K562 (cell line): Measurements from ENCODE around the gene RGS3. TPM values are rescaled to one million over a fixed set of nuclear protein-coding genes. Genes with fewer than 3 reads are reported as not detected.

Source experiments
- ATAC-seq: fragments of 200-7000 bp; cut with Tn5 transposase; 3 replicates; pipeline ENCODE4 v1.9.1; 2020; ENCODE audit warnings: moderate library complexity
- BruUV-seq: library from RNA; stranded (reverse); fragments of 400-500 nt; replicated peaks from 2 replicates; lab custom pipeline; 2021; lab: Mats Ljungman, UMichigan
- CTCF ChIA-PET: fragments of 300-600 bp; formaldehyde crosslinking; extraction: SDS; loops from one replicate; lab custom pipeline; 2021; ENCODE audit warnings: low intra/inter-chr PET ratio; lab: Yijun Ruan, JAX
- POLR2A ChIA-PET: fragments of 300-600, 350-650 bp; sonication (Branson Sonifier 250); formaldehyde crosslinking; extraction: SDS; loops from one replicate; lab custom pipeline; 2021; ENCODE audit warnings: antibody characterized with exemption, inconsistent platforms; lab: Yijun Ruan, JAX
- DNase-seq, 4 experiments: peaks; one replicate each; pipeline versions ENCODE4 v3.0.0 to v3.0.0-alpha.2; 2011 to 2018; ENCODE audit warnings: low spot score in 3 of 4, mixed read lengths in 3 of 4; ENCODE audit errors: extremely low read depth in 1 of 4
- FAIRE-seq: peaks from 2 replicates; lab custom pipeline; 2011; peaks lifted over from hg19 to GRCh38; lab: Jason Lieb, UNC
- H2AFZ ChIP-seq: 2 replicates; pipeline ENCODE4 v1.6.0; 2011; ENCODE audit warnings: low read depth, low read length, control low read depth, inconsistent platforms
- H3K27ac ChIP-seq: fragments of 200-600 bp; 3 replicates; pipeline ENCODE4 v1.8.0; 2011; ENCODE audit warnings: low read depth, mild to moderate bottlenecking, control low read depth, inconsistent platforms, low read length, moderate library complexity, mixed read lengths; ENCODE audit errors: extremely low read depth
- H3K27me3 ChIP-seq, 2 experiments: fragments of 300-600 bp in 1 of 2; 2 replicates in 1 of 2; 3 replicates in 1 of 2; pipeline versions ENCODE4 v1.6.0 to v1.8.0; 2011; ENCODE audit warnings: inconsistent platforms in 2 of 2, low read length in 2 of 2, mild to moderate bottlenecking in 1 of 2, mixed read lengths in 1 of 2, moderate library complexity in 1 of 2; ENCODE audit not compliant: control insufficient read depth in 2 of 2, insufficient read depth in 2 of 2
- H3K36me3 ChIP-seq: fragments of 300-600 bp; 3 replicates; pipeline ENCODE4 v1.8.0; 2011; ENCODE audit warnings: mild to moderate bottlenecking, low read length, inconsistent platforms; ENCODE audit not compliant: control insufficient read depth, insufficient read depth
- H3K4me1 ChIP-seq, 2 experiments: fragments of 200-600 bp in 1 of 2; replicated peaks in 1 of 2; 2 replicates in 1 of 2; 3 replicates in 1 of 2; pipeline versions ENCODE4 v1.5.1 to v1.8.0; 2011; ENCODE audit warnings: inconsistent platforms in 2 of 2, low read length in 2 of 2, mild to moderate bottlenecking in 1 of 2, mixed read lengths in 1 of 2, moderate library complexity in 1 of 2; ENCODE audit not compliant: control insufficient read depth in 2 of 2, insufficient read depth in 2 of 2
- H3K4me2 ChIP-seq: 2 replicates; pipeline ENCODE4 v1.6.1; 2011; ENCODE audit warnings: low read length, control low read depth, inconsistent platforms, mixed read lengths; ENCODE audit not compliant: insufficient read depth
- H3K4me3 ChIP-seq: fragments of 200-600 bp; sonication (generic), shearing (Covaris generic); 2 replicates; pipeline ENCODE4 v1.5.1; 2016; ENCODE audit warnings: control low read depth, inconsistent platforms
- H3K79me2 ChIP-seq: fragments of 200-600 bp; 3 replicates; pipeline ENCODE4 v1.8.0; 2011; ENCODE audit warnings: low read length, inconsistent platforms; ENCODE audit not compliant: control insufficient read depth, insufficient read depth
- H3K9ac ChIP-seq, 2 experiments: 2 replicates each; pipeline versions ENCODE4 v1.6.0 to v1.6.1; 2011; ENCODE audit warnings: low read depth in 2 of 2, low read length in 2 of 2, control low read depth in 1 of 2, inconsistent platforms in 1 of 2, mild to moderate bottlenecking in 1 of 2, mixed read lengths in 1 of 2; ENCODE audit not compliant: insufficient read depth in 1 of 2
- H3K9me1 ChIP-seq: one replicate; pipeline ENCODE4 v1.6.0; 2011; ENCODE audit warnings: inconsistent platforms, mild to moderate bottlenecking, low read length, moderate library complexity; ENCODE audit not compliant: control insufficient read depth, insufficient read depth
- H3K9me3 ChIP-seq: replicated peaks from 2 replicates; pipeline ENCODE4 v1.5.1; 2011; ENCODE audit warnings: low read depth, low read length, inconsistent platforms; ENCODE audit not compliant: control insufficient read depth, insufficient read depth
- H4K20me1 ChIP-seq: replicated peaks from 2 replicates; pipeline ENCODE4 v1.6.1; 2011; ENCODE audit warnings: low read length, inconsistent platforms, mixed read lengths; ENCODE audit not compliant: control insufficient read depth, insufficient read depth
- ARID1B ChIP-seq: fragments of 450-650 bp; IDR thresholded peaks from 2 replicates; pipeline ENCODE4 v1.6.1; 2016; ENCODE audit warnings: antibody characterized with exemption, mild to moderate bottlenecking, inconsistent platforms
- CBFA2T2 ChIP-seq: fragments of 450-650 bp; conservative IDR thresholded peaks from 2 replicates; pipeline ENCODE4 v1.6.1; 2017; ENCODE audit warnings: mild to moderate bottlenecking
- EGR1 ChIP-seq: fragments of 450-650 bp; conservative IDR thresholded peaks from 2 replicates; pipeline ENCODE4 v1.6.1; 2017; ENCODE audit warnings: mild to moderate bottlenecking
- ESRRA ChIP-seq: fragments of 450-650 bp; IDR thresholded peaks from 2 replicates; pipeline ENCODE4 v1.6.1; 2014; ENCODE audit warnings: low read depth, mild to moderate bottlenecking, moderate library complexity, borderline replicate concordance
- FOSL1 ChIP-seq: fragments of 200-800 bp; sonication (Bioruptor generic); conservative IDR thresholded peaks from 2 replicates; pipeline ENCODE4 v1.6.1; 2016; ENCODE audit warnings: missing genetic modification characterization, missing compliant biosample characterization
- GTF2F1 ChIP-seq: IDR thresholded peaks from 2 replicates; pipeline ENCODE4 v1.6.1; 2011; ENCODE audit warnings: low read depth, low read length, improper control_type of control experiment
- HNRNPH1 ChIP-seq: fragments of 200-400 bp; formaldehyde crosslinking; optimal IDR thresholded peaks from 2 replicates; pipeline ENCODE3; 2017; ENCODE audit warnings: low read depth, mild to moderate bottlenecking, low read length, moderate library complexity
- IFI16 ChIP-seq: fragments of 250-450 bp; sonication (Bioruptor Pico); IDR thresholded peaks from 2 replicates; pipeline ENCODE4 v2.1.2; 2022; ENCODE audit warnings: mild to moderate bottlenecking, inconsistent platforms
- JUN ChIP-seq, 2 experiments: sonication (generic) in 1 of 2; formaldehyde crosslinking in 1 of 2; IDR thresholded peaks; 2 replicates each; pipeline versions ENCODE4 v1.6.1 to v1.8.0; 2012 to 2022; ENCODE audit warnings: borderline replicate concordance in 2 of 2, mild to moderate bottlenecking in 2 of 2, improper control_type of control experiment in 1 of 2, low read depth in 1 of 2, low read length in 1 of 2, missing genetic modification reagents in 1 of 2
- MEIS2 ChIP-seq: fragments of 450-650 bp; IDR thresholded peaks from 2 replicates; pipeline ENCODE4 v1.6.1; 2014; ENCODE audit warnings: mild to moderate bottlenecking; ENCODE audit not compliant: partially characterized antibody
- RFX1 ChIP-seq: fragments of 450-650 bp; IDR thresholded peaks from 2 replicates; pipeline ENCODE4 v1.6.1; 2016; ENCODE audit warnings: mild to moderate bottlenecking, moderate library complexity
- ZNF444 ChIP-seq: fragments of 250-450 bp; sonication (Bioruptor Pico); IDR thresholded peaks from 2 replicates; pipeline ENCODE4 v1.4.0; 2020; ENCODE audit warnings: mild to moderate bottlenecking, moderate library complexity
- WGBS: fragments of 100-300 bp; shearing (Covaris generic); methylation state at CpG from one replicate; pipeline ENCODE4 v1.1.6; 2016; ENCODE audit warnings: low coverage, mixed read lengths; ENCODE audit not compliant: insufficient coverage; ENCODE audit errors: missing lambda C conversion rate; 5-methylcytosine and 5-hydroxymethylcytosine counted together
- in situ Hi-C: fragments of 300-500 bp; cut with MboI; formaldehyde crosslinking; loops from 4 replicates; pipeline ENCODE4 v1.15.0; 2018; ENCODE audit warnings: inconsistent platforms, mixed read lengths
- intact Hi-C: fragments of 100-400 bp; cut with micrococcal nuclease; formaldehyde crosslinking; loops from 2 replicates; pipeline ENCODE4 v1.14.2; 2022
- polyA plus RNA-seq, 8 experiments: library from polyadenylated mRNA; depleted of rRNA in 4 of 8; stranded (reverse) in 5 of 8; unstranded in 3 of 8; fragments of >200 nt; fragmentation: Nextera tagmentation in 2 of 8; fragmentation: Illumina TruSeq in 1 of 8; extraction: Ambion mirVana in 2 of 8; extraction: Trizol in 1 of 8; gene quantifications; 2 replicates each; pipeline versions ENCODE4 v1.2.1 to v1.2.3, GENCODE V29; 2011 to 2014; ENCODE audit warnings: inconsistent platforms in 1 of 8, missing spikeins in 1 of 8
- total RNA-seq, 7 experiments: library from RNA; depleted of rRNA in 6 of 7; stranded (reverse); fragments of >200 nt in 6 of 7; fragmentation: Illumina TruSeq in 2 of 7; extraction: Trizol in 2 of 7; gene quantifications; 2 replicates each; pipeline versions ENCODE4 v1.2.1 to v1.2.3, GENCODE V29; 2011 to 2021; ENCODE audit warnings: low replicate concordance in 1 of 7
- TF ChIP-seq, protein P1 (sequence below), 2 experiments: fragments of 450-650 bp in 1 of 2; sonication (generic) in 1 of 2; formaldehyde crosslinking in 1 of 2; IDR thresholded peaks in 1 of 2; conservative IDR thresholded peaks in 1 of 2; 2 replicates each; pipeline versions ENCODE4 v1.6.1 to v1.8.1; 2016 to 2023; ENCODE audit warnings: mild to moderate bottlenecking in 2 of 2, moderate library complexity in 2 of 2, inconsistent platforms in 1 of 2, missing genetic modification reagents in 1 of 2
- TF ChIP-seq, protein P2 (sequence below): sonication (generic); formaldehyde crosslinking; IDR thresholded peaks from 2 replicates; pipeline ENCODE4 v1.9.0; 2022; ENCODE audit warnings: mild to moderate bottlenecking, missing genetic modification reagents

RGS3 gene
- total and polyA plus RNA-seq, 9 of the 15 experiments (the other 6 are each of a cell fraction or from before 2014, with no cell fraction given) = 0.08 to 2.9 (median 0.95) TPM

DNA sequence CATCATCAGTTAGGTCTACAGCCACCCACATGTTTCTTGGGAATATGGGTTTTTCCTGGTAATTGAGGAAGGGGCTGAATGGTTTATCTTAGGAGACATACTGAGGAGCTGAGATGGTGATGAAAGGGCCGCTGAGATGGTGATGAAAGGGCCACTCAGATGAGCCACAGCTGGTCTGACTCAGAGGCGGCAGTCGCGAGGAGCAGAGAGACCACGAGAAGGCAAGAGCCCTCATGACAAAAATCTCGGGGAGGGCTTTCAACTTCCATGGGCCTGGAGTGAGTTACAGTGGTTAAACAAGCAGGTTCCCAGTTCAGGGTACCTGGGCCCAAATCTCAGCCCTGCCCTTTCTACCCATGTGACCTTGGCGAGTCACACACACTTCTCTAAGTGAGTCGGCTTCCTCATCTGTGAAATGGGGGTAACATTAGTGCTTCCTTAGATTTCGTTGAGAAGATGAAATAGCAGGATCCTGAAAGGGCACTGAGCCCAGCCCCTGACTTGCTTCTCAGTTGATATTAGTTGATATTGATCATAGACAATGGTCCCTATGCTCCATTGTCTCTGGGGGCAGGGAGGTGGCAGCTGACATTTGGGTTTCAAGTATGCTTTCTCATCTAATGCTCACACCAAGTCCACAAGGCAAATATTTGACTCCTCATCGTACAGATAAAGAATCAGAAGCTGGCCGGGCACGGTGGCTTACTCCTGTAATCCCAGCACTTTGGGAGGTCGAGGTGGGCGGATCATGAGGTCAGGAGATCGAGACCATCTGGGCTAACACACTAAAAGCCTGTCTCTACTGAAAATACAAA lies 169.5 kb downstream of the RGS3 start:
- in situ Hi-C loops = no loop called here
- no peak for TF ChIP-seq RFX1
- TF ChIP-seq ZNF444 (CRISPR knock-in tag) = no peak
- TF ChIP-seq EGR1 = peak; percentile 52; the same call in 1 of the 2 replicates
- no peak for TF ChIP-seq GTF2F1
- TF ChIP-seq IFI16 = no peak
- 0 out of 2 replicates have a peak, but pooled peaks have one; percentile 11 for TF ChIP-seq JUN (IDR thresholded peaks at IDR 0.05; ENCODE audit: borderline replicate concordance, low read depth, low read length)
- no peak for TF ChIP-seq JUN (CRISPR knock-in tag; IDR thresholded peaks at IDR 0.05; ENCODE audit: borderline replicate concordance)
- TF ChIP-seq, protein P1, sequence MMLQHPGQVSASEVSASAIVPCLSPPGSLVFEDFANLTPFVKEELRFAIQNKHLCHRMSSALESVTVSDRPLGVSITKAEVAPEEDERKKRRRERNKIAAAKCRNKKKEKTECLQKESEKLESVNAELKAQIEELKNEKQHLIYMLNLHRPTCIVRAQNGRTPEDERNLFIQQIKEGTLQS (IDR thresholded peaks at IDR 0.05) = peak; percentile 86
- TF ChIP-seq, protein P1 (CRISPR knock-in tag; conservative IDR thresholded peaks at IDR 0.05) = no peak
- TF ChIP-seq MEIS2 = peak; percentile 76
- TF ChIP-seq FOSL1 = peak; percentile 64
- peak; percentile 66 for TF ChIP-seq ARID1B
- TF ChIP-seq CBFA2T2 = peak; percentile 18; the same call in 1 of the 2 replicates
- TF ChIP-seq ESRRA = peak; percentile 49; the same call in 1 of the 2 replicates
- TF ChIP-seq HNRNPH1 = no peak
- TF ChIP-seq, protein P2, sequence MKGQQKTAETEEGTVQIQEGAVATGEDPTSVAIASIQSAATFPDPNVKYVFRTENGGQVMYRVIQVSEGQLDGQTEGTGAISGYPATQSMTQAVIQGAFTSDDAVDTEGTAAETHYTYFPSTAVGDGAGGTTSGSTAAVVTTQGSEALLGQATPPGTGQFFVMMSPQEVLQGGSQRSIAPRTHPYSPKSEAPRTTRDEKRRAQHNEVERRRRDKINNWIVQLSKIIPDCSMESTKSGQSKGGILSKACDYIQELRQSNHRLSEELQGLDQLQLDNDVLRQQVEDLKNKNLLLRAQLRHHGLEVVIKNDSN (CRISPR knock-in tag) = no peak

More for the DNA sequence above, 169.5 kb downstream of the RGS3 start:
- H3K36me3 ChIP-seq = no peaks in the 10 kb centered on the region
- no peak overlapping the region for H2AFZ ChIP-seq
- CTCF ChIA-PET = no interaction called here
- no peaks in the 10 kb centered on the region for H3K9me1 ChIP-seq
- H3K4me2 ChIP-seq = no peak overlapping the region
- 1% methylated on average over 15 of the region's 15 CpGs for WGBS
- DNase-seq (peak in 1 of 4 experiments; percentile 25), FAIRE-seq (no peak), ATAC-seq (no peak)
- intact Hi-C loops = no loop called here
- H3K9ac ChIP-seq = no peak overlapping the region
- H3K9me3 ChIP-seq = no peaks in the 10 kb centered on the region
- POLR2A ChIA-PET = no interaction called here
- H3K27me3 ChIP-seq = peaks cover 8 to 63% of the 10 kb centered on the region in 2 experiments
- H3K27ac ChIP-seq = no peak overlapping the region
- no peak overlapping the region for H3K4me3 ChIP-seq
- H3K4me1 ChIP-seq = no peaks in the 10 kb centered on the region; a peak in 1 of 5 replicates
- H4K20me1 ChIP-seq = no peaks in the 10 kb centered on the region
- no TSS peak for BruUV-seq
- no peaks in the 10 kb centered on the region for H3K79me2 ChIP-seq
